A549 (cell line): ENCODE data around the gene TERB2.
"Not testable (repeated sequence)": the region's sequence is repeated elsewhere in the genome, so short reads cannot be mapped to it uniquely, and the experiment has no call there.

ENCODE experiments used
- CTCF ChIP-seq: fragments of >200 bp; sonication (Bioruptor Twin); formaldehyde crosslinking; IDR thresholded peaks from 3 replicates; pipeline ENCODE4 v1.5.1; 2016
- REST ChIP-seq: fragments of 200-600 bp; sonication (generic); IDR thresholded peaks from 2 replicates; pipeline ENCODE4 v1.6.1; 2016; ENCODE audit warnings: antibody characterized with exemption, mild to moderate bottlenecking, moderate library complexity

GRCh38 chr15:44997632-44998031 is 41.1 kb downstream of the TERB2 start:
- TF ChIP-seq REST, CTCF: not testable (repeated sequence)
